Measurements from ENCODE around the gene C9orf153.

DNA sequence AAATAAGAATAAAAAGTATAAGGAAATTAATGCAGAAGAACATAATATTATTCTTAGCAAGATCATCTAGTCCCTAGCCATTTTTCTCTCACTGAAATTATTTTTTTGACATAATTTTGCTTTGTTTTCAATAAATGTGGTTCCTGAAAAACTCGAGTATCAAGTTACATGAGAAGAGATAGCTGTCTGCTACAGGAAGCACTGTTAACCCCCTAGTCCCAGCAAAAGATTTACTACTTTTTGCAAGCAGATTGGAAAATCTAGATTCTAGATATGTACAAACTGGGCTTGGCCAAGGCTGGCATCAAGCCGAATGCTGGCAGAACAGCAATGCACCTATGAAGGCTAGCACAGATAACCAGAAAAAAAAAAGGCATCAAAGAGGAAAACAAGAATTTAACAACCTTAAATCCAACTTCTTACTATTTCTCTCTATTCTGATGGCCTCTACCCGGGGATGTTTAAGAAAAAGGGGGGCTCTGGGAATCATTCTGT is 44.8 kb upstream of the C9orf153 start:
- TF ChIP-seq, protein P1, sequence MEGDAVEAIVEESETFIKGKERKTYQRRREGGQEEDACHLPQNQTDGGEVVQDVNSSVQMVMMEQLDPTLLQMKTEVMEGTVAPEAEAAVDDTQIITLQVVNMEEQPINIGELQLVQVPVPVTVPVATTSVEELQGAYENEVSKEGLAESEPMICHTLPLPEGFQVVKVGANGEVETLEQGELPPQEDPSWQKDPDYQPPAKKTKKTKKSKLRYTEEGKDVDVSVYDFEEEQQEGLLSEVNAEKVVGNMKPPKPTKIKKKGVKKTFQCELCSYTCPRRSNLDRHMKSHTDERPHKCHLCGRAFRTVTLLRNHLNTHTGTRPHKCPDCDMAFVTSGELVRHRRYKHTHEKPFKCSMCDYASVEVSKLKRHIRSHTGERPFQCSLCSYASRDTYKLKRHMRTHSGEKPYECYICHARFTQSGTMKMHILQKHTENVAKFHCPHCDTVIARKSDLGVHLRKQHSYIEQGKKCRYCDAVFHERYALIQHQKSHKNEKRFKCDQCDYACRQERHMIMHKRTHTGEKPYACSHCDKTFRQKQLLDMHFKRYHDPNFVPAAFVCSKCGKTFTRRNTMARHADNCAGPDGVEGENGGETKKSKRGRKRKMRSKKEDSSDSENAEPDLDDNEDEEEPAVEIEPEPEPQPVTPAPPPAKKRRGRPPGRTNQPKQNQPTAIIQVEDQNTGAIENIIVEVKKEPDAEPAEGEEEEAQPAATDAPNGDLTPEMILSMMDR (IDR thresholded peaks at IDR 0.05), result no peak
- TF ChIP-seq POLR2A (IDR thresholded peaks at IDR 0.05), result no peak

All from thyroid gland (tissue), 4 donors.